Astrocyte (in vitro differentiated cells and primary cell): ENCODE results near the gene BCO1. TPM values are rescaled to one million over a fixed set of nuclear protein-coding genes. Genes with fewer than 3 reads are reported as not detected.

Experiments
- DNase-seq: peaks from one replicate; pipeline ENCODE4 v3.0.0-alpha.2; 2010; ENCODE audit warnings: low read depth
- FAIRE-seq: peaks from 2 replicates; lab custom pipeline; 2011; peaks lifted over from hg19 to GRCh38; lab: Jason Lieb, UNC
- H2AFZ ChIP-seq: 2 replicates; pipeline ENCODE4 v1.6.0; 2012; ENCODE audit warnings: low read depth, low read length, inconsistent platforms
- H3K27ac ChIP-seq: 2 replicates; pipeline ENCODE4 v1.5.1; 2011; ENCODE audit warnings: low read depth, low read length, inconsistent platforms
- H3K27me3 ChIP-seq: 2 replicates; pipeline ENCODE4 v1.6.0; 2011; ENCODE audit warnings: low read length, inconsistent platforms; ENCODE audit not compliant: insufficient read depth
- H3K36me3 ChIP-seq: 2 replicates; pipeline ENCODE4 v1.5.1; 2011; ENCODE audit warnings: low read length, inconsistent platforms; ENCODE audit not compliant: insufficient read depth
- H3K4me1 ChIP-seq: 2 replicates; pipeline ENCODE4 v1.5.1; 2011; ENCODE audit warnings: low read length, inconsistent platforms; ENCODE audit not compliant: insufficient read depth
- H3K4me2 ChIP-seq: 2 replicates; pipeline ENCODE4 v1.6.0; 2012; ENCODE audit warnings: low read length, inconsistent platforms
- H3K4me3 ChIP-seq: 2 replicates; pipeline ENCODE4 v1.5.1; 2011; ENCODE audit warnings: low read depth, mild to moderate bottlenecking, low read length, inconsistent platforms; ENCODE audit not compliant: insufficient read depth
- H3K79me2 ChIP-seq: 2 replicates; pipeline ENCODE4 v1.6.0; 2012; ENCODE audit warnings: mild to moderate bottlenecking, low read length, inconsistent platforms; ENCODE audit not compliant: insufficient read depth
- H3K9ac ChIP-seq: 2 replicates; pipeline ENCODE4 v1.6.0; 2012; ENCODE audit warnings: mild to moderate bottlenecking, low read length, inconsistent platforms
- H3K9me3 ChIP-seq: 2 replicates; pipeline ENCODE4 v1.5.1; 2012; ENCODE audit warnings: low read depth, mild to moderate bottlenecking, low read length, inconsistent platforms; ENCODE audit not compliant: insufficient read depth
- H4K20me1 ChIP-seq: 2 replicates; pipeline ENCODE4 v1.6.0; 2012; ENCODE audit warnings: low read length, inconsistent platforms; ENCODE audit not compliant: insufficient read depth
- H3K27ac Mint-ChIP-seq: one replicate; pipeline ENCODE4 v1.8.0; 2021; ENCODE audit warnings: mild to moderate bottlenecking, mixed read lengths; ENCODE audit not compliant: unreplicated experiment
- H3K27me3 Mint-ChIP-seq: one replicate; pipeline ENCODE4 v1.8.0; 2021; ENCODE audit warnings: low read depth, mixed read lengths; ENCODE audit not compliant: unreplicated experiment
- H3K36me3 Mint-ChIP-seq: one replicate; pipeline ENCODE4 v1.8.0; 2021; ENCODE audit warnings: low read depth, mixed read lengths; ENCODE audit not compliant: unreplicated experiment
- H3K4me1 Mint-ChIP-seq: one replicate; pipeline ENCODE4 v1.8.0; 2021; ENCODE audit warnings: low read depth, mixed read lengths; ENCODE audit not compliant: unreplicated experiment
- H3K4me3 Mint-ChIP-seq: one replicate; pipeline ENCODE4 v1.8.0; 2021; ENCODE audit warnings: mild to moderate bottlenecking, moderate library complexity, mixed read lengths; ENCODE audit not compliant: unreplicated experiment
- H3K9me3 Mint-ChIP-seq: one replicate; pipeline ENCODE4 v1.8.0; 2021; ENCODE audit warnings: mild to moderate bottlenecking, mixed read lengths; ENCODE audit not compliant: unreplicated experiment
- CTCF ChIP-seq: IDR thresholded peaks from 2 replicates; pipeline ENCODE4 v1.5.1; 2011; ENCODE audit warnings: low read depth, mild to moderate bottlenecking, inconsistent platforms, low read length, moderate library complexity; ENCODE audit not compliant: insufficient read depth
- EZH2 ChIP-seq: IDR thresholded peaks from 2 replicates; pipeline ENCODE4 v1.6.1; 2012; ENCODE audit warnings: mild to moderate bottlenecking, low read length, inconsistent platforms; ENCODE audit not compliant: insufficient read depth
- total RNA-seq: library from RNA; stranded (reverse); gene quantifications from 2 replicates; pipeline ENCODE4 v1.2.1, GENCODE V29; 2021

BCO1 gene
- total RNA-seq, 1 donor from 2014 or later, result not detected

GRCh38 chr16:81190667-81191066 is 47.8 kb upstream of the BCO1 start:
- DNase-seq (no peak), FAIRE-seq (no peak)
- no peak for TF ChIP-seq EZH2
- TF ChIP-seq CTCF, result no peak
- H3K27me3 Mint-ChIP-seq, result peaks cover 10% of the 10 kb centered on the region
- H3K4me1 Mint-ChIP-seq, result peaks cover 11% of the 10 kb centered on the region
- no peaks in the 10 kb centered on the region for H4K20me1 ChIP-seq
- H2AFZ ChIP-seq, result no peak overlapping the region
- H3K79me2 ChIP-seq, result no peaks in the 10 kb centered on the region
- H3K27ac Mint-ChIP-seq, result no peak overlapping the region
- no peak overlapping the region for H3K27ac ChIP-seq
- H3K4me1 ChIP-seq, result peaks cover 7% of the 10 kb centered on the region
- H3K9ac ChIP-seq, result no peak overlapping the region
- H3K36me3 ChIP-seq, result no peaks in the 10 kb centered on the region
- no peaks in the 10 kb centered on the region for H3K9me3 Mint-ChIP-seq
- H3K4me3 Mint-ChIP-seq, result no peak overlapping the region
- H3K4me3 ChIP-seq, result no peak overlapping the region
- no peak overlapping the region for H3K4me2 ChIP-seq
- H3K27me3 ChIP-seq, result peaks cover 6% of the 10 kb centered on the region
- H3K36me3 Mint-ChIP-seq, result no peaks in the 10 kb centered on the region
- H3K9me3 ChIP-seq, result no peaks in the 10 kb centered on the region

- H3K79me2 ChIP-seq, result no peaks in the 10 kb centered on the region
- Mint-ChIP-seq H3K4me1 (peaks cover 4% of the 10 kb centered on the region), H3K27me3 (peaks cover 27% of the 10 kb centered on the region), H3K4me3 (no peak overlapping the region), H3K27ac (no peak overlapping the region), H3K9me3 (no peaks in the 10 kb centered on the region), H3K36me3 (no peaks in the 10 kb centered on the region)
- H3K9me3 ChIP-seq, result no peaks in the 10 kb centered on the region
- no peak overlapping the region for H3K4me2 ChIP-seq
- no peak overlapping the region for H3K4me3 ChIP-seq
- TF ChIP-seq EZH2 (no peak), CTCF (no peak)
- no peak overlapping the region for H2AFZ ChIP-seq
- H3K9ac ChIP-seq, result no peak overlapping the region
- no peaks in the 10 kb centered on the region for H4K20me1 ChIP-seq
- no peak overlapping the region for H3K27ac ChIP-seq
- no peaks in the 10 kb centered on the region for H3K36me3 ChIP-seq
- DNase-seq (no peak), FAIRE-seq (no peak)
- H3K4me1 ChIP-seq, result no peaks in the 10 kb centered on the region
- peaks cover 12% of the 10 kb centered on the region for H3K27me3 ChIP-seq
Observed at GRCh38 chr16:81195885-81196534, 42.5 kb upstream of the BCO1 start.

- Histone ChIP-seq H3K4me1 (no peaks in the 10 kb centered on the region), H3K27me3 (peaks cover 12% of the 10 kb centered on the region), H3K36me3 (no peaks in the 10 kb centered on the region), H4K20me1 (no peaks in the 10 kb centered on the region), H3K27ac (no peak overlapping the region), H3K4me3 (no peak overlapping the region), H3K9me3 (no peaks in the 10 kb centered on the region), H3K4me2 (no peak overlapping the region), H3K9ac (no peak overlapping the region), H3K79me2 (no peaks in the 10 kb centered on the region), H2AFZ (no peak overlapping the region)
- no peak for DNase-seq
- no peak overlapping the region for H3K27ac Mint-ChIP-seq
- H3K9me3 Mint-ChIP-seq, result no peaks in the 10 kb centered on the region
- TF ChIP-seq EZH2 (no peak), CTCF (no peak)
- H3K36me3 Mint-ChIP-seq, result no peaks in the 10 kb centered on the region
- H3K4me1 Mint-ChIP-seq, result no peaks in the 10 kb centered on the region
- peaks cover 27% of the 10 kb centered on the region for H3K27me3 Mint-ChIP-seq
- H3K4me3 Mint-ChIP-seq, result no peak overlapping the region
- no peak for FAIRE-seq
Observed at GRCh38 chr16:81198635-81199034, 39.9 kb upstream of the BCO1 start.
